Measurements from ENCODE around the gene IQSEC3. TPM values are rescaled to one million over a fixed set of nuclear protein-coding genes. Genes with fewer than 3 reads are reported as not detected.

IQSEC3 gene
- total RNA-seq, 2 donors from 2014 or later: 0.16 TPM; not detected in 1

GRCh38 chr12:115518-115917 is 49.0 kb downstream of the IQSEC3 start:
- Histone ChIP-seq H3K9ac (ENCODE audit: low read depth in 2 of 2, low read length in 2 of 2) (no peak overlapping the region), H3K9me3 (no peaks in the 10 kb centered on the region), H3K27ac (no peak overlapping the region), H3K4me1 (no peaks in the 10 kb centered on the region), H3K4me3 (no peak overlapping the region), H3K27me3 (no peaks in the 10 kb centered on the region), H3K36me3 (no peaks in the 10 kb centered on the region)
- intact Hi-C loops (cut with DNase I): no loop called here
- DNase-seq: no peak
- TF ChIP-seq CTCF (IDR thresholded peaks at IDR 0.05): no peak

GRCh38 chr12:115960-116915 is 49.7 kb downstream of the IQSEC3 start:
- DNase-seq: no peak
- intact Hi-C loops (cut with DNase I): no loop called here
- no peaks in the 10 kb centered on the region for H3K27me3 ChIP-seq
- H3K9me3 ChIP-seq: no peaks in the 10 kb centered on the region
- H3K36me3 ChIP-seq: no peaks in the 10 kb centered on the region
- no peak overlapping the region for H3K9ac ChIP-seq (ENCODE audit: low read depth in 2 of 2, low read length in 2 of 2)
- no peak for TF ChIP-seq CTCF (IDR thresholded peaks at IDR 0.05)
- no peaks in the 10 kb centered on the region for H3K4me1 ChIP-seq
- no peak overlapping the region for H3K27ac ChIP-seq
- no peak overlapping the region for H3K4me3 ChIP-seq

GRCh38 chr12:117311-117710 is 50.7 kb downstream of the IQSEC3 start:
- DNase-seq: no peak
- intact Hi-C loops (cut with DNase I): no loop called here
- Histone ChIP-seq H3K27me3 (no peaks in the 10 kb centered on the region), H3K9me3 (no peaks in the 10 kb centered on the region), H3K36me3 (no peaks in the 10 kb centered on the region), H3K27ac (no peak overlapping the region), H3K9ac (ENCODE audit: low read depth in 2 of 2, low read length in 2 of 2) (no peak overlapping the region), H3K4me1 (no peaks in the 10 kb centered on the region), H3K4me3 (no peak overlapping the region)
- no peak for TF ChIP-seq CTCF (IDR thresholded peaks at IDR 0.05)

GRCh38 chr12:117816-118345 is 51.3 kb downstream of the IQSEC3 start:
- TF ChIP-seq CTCF (IDR thresholded peaks at IDR 0.05): no peak
- no peaks in the 10 kb centered on the region for H3K4me1 ChIP-seq
- no peaks in the 10 kb centered on the region for H3K27me3 ChIP-seq
- H3K4me3 ChIP-seq: no peak overlapping the region
- H3K9ac ChIP-seq (ENCODE audit: low read depth in 2 of 2, low read length in 2 of 2): no peak overlapping the region
- H3K36me3 ChIP-seq: no peaks in the 10 kb centered on the region
- no peak overlapping the region for H3K27ac ChIP-seq
- intact Hi-C loops (cut with DNase I): no loop called here
- no peak for DNase-seq
- H3K9me3 ChIP-seq: no peaks in the 10 kb centered on the region

- H3K36me3 ChIP-seq: no peaks in the 10 kb centered on the region
- no peaks in the 10 kb centered on the region for H3K4me1 ChIP-seq
- DNase-seq: no peak
- intact Hi-C loops (cut with DNase I): no loop called here
- H3K27ac ChIP-seq: no peak overlapping the region
- H3K9me3 ChIP-seq: no peaks in the 10 kb centered on the region
- no peaks in the 10 kb centered on the region for H3K27me3 ChIP-seq
- H3K9ac ChIP-seq (ENCODE audit: low read depth in 2 of 2, low read length in 2 of 2): no peak overlapping the region
- no peak for TF ChIP-seq CTCF (IDR thresholded peaks at IDR 0.05)
- H3K4me3 ChIP-seq: no peak overlapping the region
Measured at GRCh38 chr12:118591-118990, 52.0 kb downstream of the IQSEC3 start.

All from colonic mucosa (tissue), 4 donors.